Sciatic nerve (tissue), 2 donors: ENCODE data around the gene NFIA. TPM values are rescaled to one million over a fixed set of nuclear protein-coding genes. Genes with fewer than 3 reads are reported as not detected.

Source experiments
- ATAC-seq: fragments of 200-7000 bp; cut with Tn5 transposase; one replicate; pipeline ENCODE4 v1.9.1; 2020; ENCODE audit warnings: mild to moderate bottlenecking, moderate library complexity
- DNase-seq: peaks from one replicate; pipeline ENCODE4 v3.0.0-alpha.2; 2020; ENCODE audit warnings: low spot score
- intact Hi-C: fragments of 100-400 bp; cut with DNase I; formaldehyde crosslinking; loops from one replicate; pipeline ENCODE4 v1.14.2; 2022
- total RNA-seq: library from RNA; stranded (reverse); fragmentation: NEBNext Ultra II Directional; extraction: Animal tissue kit (Norgen Biotek cat#: 25700); gene quantifications from one replicate; pipeline ENCODE4 v1.2.1, GENCODE V29; 2021
- donor health status: DM: no; HTN: no; CAD: no.
- donor health status: DM: no; HTN: no; CAD: no.

The NFIA gene
- total RNA-seq, 1 donor from 2014 or later: 143 TPM

DNA sequence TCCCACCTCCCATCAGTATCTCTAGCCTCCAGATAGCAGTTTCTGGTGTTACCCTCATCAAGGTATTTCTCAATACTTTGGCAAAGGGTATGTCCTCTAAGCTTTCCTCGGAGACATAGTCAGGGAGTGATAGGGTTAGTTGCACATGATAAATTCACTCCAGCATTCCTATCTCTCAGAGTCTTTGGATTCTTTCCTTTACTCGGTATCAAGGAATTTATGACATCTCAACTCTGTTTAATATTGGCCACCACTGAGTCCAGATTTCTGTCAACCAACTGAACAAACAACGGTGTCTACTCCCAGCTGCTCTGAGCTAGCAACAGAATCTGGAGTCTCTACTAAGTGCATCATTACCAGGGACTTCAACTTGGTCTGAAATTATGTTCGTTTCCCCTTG, 409.1 kb downstream of the NFIA start:
- intact Hi-C loops: no loop called here

DNA sequence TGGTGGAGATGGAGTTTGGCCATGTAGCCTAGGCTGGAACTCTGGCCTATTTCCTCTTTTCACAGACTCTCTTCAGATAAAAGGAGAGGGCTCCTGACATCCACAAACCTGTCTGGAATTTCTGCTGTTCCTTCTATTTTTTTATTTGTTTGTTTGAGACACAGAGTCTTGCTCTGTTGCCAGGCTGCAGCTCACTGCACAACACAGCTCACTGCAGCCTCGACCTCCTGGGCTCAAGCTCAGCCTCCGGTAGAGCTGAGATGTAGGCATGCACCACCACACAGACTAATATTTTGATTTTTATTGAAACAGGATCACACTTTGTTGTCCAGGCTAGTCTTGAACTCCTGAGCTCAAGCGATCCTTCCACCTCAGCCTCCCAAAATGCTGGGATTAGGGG, 411.6 kb downstream of the NFIA start:
- ATAC-seq (no peak), DNase-seq (no peak)
- intact Hi-C loops: no loop called here

More for the DNA sequence above, 409.1 kb downstream of the NFIA start:
- ATAC-seq (peak; percentile 87), DNase-seq (no peak)

DNA sequence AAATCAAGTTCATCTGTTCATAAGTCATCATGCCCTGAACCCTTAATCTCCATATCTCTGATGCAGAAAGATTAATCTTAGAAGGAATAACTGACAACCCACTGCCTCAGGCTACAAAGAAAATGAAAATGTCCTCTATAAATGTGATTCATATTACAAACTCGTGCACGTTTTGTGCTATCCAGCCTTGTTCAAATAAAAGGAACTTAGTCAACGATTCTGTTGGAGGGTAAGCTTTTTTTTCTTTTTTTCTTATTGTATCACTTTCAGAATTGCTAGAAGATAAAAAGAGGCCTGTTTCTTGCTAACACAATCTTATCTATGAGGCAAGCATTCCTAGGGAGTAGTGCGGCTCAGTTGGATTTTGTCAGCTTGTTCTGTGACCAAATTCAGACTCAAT, 414.1 kb downstream of the NFIA start:
- DNase-seq: no peak
- no peak for ATAC-seq

DNA sequence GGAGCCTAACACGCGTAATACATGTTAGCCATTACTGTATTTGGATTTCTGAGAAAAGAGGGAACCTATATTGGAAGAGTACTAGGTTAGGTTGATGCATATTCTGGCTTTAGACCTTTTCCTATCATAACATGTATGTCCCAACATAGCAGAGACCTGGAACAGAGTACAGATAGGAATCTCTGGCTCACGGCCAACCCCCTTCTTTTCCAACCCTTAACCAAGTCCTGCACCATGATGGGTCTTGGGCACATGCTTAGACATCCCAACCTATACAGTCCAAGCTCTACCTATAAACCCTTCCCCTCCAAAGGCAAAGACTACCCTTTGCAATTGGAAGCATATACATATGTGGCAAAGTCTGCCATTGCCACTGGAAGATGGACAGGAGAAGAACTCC, 414.7 kb downstream of the NFIA start:
- intact Hi-C loops: no loop called here
- no peak for DNase-seq
- ATAC-seq: no peak

More for the DNA sequence above, 414.1 kb downstream of the NFIA start:
- intact Hi-C loops: no loop called here

DNA sequence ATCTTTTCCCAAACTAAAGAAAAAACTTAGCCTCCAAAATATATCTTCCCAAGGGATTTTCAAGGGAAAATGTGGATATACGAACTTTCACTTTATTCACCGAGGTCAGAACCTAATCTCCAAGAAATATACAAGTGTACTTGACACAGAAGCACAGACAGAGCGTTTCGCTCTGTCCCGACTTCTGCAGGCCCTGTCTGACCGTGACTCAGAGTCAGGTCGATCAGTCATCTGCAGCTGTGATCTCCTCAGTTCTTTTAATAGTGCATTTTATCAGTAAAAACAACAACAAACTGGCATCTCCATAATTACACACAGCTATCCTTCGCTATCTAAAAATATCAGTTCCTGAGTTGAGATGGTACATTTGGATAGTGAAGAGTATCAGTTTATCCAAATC, 416.0 kb downstream of the NFIA start:
- ATAC-seq (no peak), DNase-seq (no peak)

DNA sequence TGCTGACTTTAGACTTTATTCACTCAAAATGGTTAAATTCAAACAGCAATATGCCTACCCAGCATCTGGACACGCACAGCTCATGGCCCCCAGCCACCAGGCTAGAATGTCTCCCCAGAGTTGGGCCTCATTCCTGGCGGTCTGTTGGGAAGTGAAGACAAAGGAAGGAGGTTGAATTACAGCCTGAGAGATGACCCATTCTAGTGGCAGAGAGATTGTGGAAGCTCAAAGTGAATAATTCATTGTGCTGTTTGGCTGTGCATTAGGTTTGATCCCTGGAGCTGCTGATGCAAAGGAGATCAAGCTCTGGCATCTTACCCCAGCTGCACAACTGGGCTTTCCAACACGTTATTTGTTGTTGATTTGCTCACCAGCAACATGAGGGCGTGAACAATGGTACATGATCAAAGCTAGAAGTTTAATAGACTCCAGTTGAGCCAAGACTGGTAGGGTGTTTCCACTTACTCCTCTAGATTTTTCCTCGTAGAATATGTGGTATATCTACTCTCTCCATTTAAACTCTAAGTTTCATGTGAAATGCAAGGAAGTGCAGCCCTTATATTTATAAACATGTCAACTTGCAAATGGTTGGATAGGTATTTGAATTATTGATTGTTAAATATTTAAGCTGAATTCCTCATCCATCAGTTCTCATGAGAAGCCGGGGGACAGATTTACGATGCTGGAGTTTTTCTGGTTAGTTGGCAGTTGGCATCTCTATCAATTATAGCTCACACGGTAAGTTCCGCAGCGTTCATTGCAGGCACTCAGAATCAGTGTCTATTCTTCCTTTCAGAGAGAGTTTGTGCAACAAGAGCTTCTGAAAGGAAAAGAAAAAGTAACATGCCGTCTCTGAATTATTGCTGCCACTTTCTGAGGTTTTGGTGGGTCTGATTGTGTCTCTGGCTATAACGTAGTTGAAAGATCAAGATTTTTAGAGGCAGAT, 419.9 kb downstream of the NFIA start:
- ATAC-seq (no peak), DNase-seq (no peak)
- intact Hi-C loops: no loop called here

More for the DNA sequence above, 416.0 kb downstream of the NFIA start:
- intact Hi-C loops: no loop called here

DNA sequence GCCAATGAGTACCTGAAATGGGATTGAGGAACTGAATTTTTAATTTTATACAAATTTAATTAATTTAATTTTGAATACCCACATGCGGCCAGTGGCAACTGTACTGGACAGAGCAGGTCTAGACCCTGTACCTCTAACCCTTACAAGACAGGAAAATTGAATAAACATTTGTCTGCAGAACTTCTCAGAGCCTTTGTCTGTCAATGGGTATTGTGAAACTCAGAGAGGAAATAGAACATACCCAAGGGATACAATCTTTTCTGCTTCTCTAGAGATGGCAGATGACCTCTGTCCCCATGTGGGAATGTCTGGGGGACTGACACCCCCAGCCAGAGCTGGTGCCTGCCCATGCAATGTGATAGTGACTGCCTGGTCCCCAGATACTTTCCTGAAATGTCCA, 421.9 kb downstream of the NFIA start:
- intact Hi-C loops: no loop called here
- ATAC-seq: no peak
- no peak for DNase-seq

DNA sequence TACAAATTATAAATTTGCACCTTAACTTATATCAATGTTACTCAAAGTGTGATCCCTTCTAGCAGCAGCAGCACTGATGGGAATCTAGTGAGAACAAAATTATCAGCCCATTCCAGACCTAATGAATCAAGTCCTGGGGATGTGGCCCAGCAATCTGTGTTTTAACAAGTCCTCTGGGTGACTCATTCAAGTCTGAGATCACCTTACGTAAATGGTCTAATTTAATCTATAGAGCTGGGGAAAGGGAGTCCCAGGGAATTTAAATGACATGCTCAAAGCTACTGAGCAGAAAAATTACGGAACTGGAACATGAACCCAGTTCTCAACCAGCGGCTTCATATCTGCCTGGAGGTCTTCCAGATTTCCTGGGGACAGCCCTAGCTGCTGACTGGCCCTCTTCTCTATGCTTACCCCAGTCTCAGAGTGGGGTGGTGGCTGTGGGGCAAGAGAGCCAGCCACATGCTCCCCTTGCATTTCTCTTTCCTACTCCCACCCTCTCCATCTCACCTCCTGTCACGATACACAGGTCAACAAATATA, 422.6 kb downstream of the NFIA start:
- no peak for ATAC-seq
- intact Hi-C loops: no loop called here
- DNase-seq: no peak

DNA sequence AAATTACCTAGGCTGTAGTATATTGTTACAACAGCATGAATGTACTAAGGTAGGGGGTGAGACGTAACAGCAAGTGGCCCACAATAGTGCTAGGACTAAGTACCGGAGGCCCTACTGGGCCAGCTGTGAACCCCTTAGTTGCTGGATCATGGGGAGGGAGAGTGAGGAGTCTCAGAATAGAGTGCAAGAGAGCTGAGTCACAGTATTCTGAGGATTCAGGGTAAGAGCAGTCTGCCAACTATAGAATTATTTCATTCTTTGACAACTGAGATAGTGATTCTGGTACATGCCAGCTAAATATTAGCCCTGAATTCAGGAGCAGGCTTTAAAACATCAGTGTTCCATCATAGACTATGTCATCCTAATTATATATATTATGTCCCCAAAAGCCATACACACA, 423.9 kb downstream of the NFIA start:
- intact Hi-C loops: no loop called here
- ATAC-seq: no peak
- DNase-seq: no peak

DNA sequence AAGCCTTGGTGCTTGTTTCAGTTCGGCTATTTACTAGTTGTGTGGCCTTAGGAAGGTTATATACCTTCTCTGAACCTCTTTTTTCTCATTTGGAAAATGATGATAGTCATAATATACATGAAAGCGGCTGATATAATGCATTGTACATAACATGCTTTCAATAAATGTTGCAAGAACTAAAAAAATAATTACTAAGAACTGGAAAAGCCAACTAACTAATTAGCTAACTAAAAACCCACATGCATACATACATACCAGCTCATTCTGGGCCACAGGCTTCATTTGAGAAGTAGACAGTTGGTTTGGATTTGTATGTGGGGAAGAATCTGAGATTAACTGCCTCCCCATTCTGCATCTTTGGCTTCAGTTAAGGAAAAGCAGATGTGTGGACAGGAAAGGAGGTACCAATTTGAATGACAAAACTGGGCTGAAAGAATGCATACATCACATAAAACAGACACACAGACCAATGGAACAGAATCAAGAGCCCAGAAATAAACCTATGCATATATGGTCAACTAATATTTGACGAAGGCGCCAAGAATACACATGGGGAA, 424.7 kb downstream of the NFIA start:
- DNase-seq (no peak), ATAC-seq (no peak)
- intact Hi-C loops: no loop called here
